GM18868 (cell line): ENCODE data around the gene BRD4.

Source experiments
- ATAC-seq: cut with Tn5 transposase; IDR thresholded peaks from one replicate; pipeline ENCODE4 v1.9.1; 2021; ENCODE audit warnings: mild to moderate bottlenecking, moderate library complexity; ENCODE audit not compliant: unreplicated experiment

BRD4 gene

DNA sequence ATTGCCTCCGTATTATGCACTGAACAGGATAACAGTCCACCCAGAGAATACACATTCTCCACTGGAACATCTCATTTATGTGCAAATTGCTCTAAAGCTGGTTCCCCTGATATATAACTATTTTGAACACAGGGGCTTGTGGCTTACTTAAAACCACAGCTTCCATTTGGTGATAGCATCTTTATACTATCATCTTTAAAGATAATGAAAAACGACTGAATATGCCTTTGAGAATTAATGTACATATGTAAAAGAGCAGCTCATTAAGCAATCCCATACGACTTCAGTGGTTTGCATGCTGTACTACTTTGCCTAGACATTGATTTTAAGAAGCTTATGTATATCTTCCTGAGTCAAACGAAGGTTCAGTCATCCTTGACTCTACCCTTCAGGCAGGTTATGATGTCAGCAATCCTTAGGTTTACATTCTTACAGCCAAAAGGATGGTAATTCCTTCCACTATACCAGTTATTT lies 40.8 kb downstream of the BRD4 start:
- ATAC-seq, result no peak

DNA sequence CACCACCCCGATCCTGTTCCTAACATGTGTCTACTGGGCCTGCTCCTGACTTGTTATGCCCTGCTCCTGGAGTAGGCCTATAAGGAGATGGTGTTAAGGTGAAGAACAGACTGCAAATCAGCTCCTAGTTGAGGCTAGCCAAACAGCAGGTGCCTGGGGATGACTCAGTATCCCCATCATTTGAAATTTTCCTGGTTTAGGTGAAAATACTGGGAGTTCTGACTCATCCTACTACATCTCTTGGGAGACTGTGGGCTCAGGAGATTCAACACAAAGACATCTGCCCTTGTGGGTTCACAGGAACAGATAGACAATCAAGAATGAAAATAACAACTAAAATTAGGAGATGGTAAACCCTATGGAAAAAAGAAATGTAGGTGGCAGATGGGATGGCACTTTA lies 41.2 kb downstream of the BRD4 start:
- no peak for ATAC-seq

DNA sequence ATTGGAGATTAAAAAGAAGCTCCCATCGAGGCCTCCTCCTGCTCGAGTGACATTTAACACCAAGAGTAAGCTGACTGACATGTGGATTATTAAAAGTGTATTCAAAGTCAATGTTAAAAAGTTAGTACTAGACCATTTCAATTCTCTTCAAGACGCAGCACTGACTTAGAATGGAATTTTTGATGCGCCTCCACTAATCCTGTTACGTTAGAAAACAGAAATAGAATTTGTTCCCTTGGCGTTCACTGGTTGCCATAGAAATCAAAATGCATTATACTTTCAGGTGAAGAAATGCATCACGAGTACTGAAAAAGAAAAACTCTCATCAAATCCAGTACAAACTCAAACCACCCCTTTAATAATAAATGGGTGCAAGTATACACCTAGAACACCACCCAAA lies 42.2 kb downstream of the BRD4 start:
- no peak for ATAC-seq

DNA sequence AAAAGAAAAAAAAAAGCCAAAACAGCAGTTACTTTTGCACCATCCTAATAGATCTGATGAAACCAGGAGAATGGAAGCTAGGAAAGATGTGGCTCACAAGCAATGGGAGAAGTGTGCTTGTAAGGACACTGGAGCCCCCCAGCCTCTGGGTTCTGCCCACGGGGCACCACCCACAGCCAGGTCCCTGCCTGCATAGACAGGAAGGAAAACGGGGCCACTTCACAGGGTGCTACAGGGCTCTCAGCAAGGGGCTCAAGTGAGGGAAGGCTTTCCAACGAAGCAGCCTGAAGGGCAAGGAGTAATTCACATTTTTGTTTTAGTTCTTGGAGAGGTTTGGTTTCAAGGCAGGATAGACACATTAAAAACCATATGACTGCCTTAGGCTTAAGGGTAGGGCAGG lies 42.7 kb downstream of the BRD4 start:
- ATAC-seq, result no peak

DNA sequence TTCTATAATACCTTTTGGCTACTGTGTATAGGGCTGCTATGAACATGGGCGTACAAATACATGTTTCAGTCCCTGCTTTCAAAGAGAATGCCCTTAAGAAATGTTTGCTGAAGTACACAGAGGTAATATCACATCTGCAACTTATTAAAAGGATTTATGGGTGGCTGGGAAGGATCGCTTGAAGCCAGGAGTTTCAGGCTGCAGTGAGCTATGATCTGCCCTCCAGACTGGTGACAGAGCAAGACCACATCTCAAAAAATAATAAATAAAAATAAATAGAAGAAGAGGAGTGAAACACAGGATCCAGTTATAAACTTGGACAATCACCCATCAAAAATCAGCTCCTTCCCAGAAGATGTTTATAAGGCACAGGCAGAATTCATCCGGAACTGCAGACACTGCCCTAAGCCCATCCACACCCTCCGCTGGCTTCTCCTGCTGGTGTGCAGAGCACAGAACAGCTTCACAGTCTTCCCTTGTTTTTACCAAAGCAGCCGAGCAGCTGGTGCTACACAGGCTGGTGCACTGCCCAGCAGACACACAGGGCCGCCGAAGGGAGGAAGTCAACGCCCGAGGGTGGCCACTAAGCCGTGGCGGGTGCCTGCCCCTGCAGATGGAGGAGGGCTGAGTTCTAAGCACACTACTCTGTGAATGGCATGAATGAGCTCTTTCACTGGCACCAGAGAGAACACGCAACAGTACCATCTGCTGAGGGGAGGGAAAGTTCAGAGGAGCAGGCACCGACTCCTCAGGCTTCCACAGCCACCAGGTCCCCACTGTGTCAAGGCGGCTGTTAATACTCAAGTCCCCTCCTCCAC lies 44.0 kb downstream of the BRD4 start:
- ATAC-seq, result peak; percentile 36

DNA sequence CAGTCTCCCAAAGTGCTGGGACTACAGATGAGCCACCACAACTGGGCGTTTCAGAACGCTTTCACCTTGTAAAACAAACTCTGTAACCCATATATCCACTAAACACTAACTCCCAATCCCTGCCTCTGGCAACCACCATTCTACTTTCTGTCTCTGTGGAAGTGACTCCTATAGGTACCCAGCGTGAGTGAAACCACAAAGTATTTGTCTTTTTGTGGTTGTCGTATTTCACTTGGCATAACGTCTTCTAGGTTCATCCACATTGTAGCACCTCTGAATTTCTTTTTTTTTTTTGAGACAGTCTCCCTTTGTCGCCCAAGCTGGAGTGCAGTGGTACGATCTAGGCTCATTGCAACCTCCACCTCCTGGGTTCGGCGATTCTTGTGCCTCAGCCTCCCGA lies 44.8 kb downstream of the BRD4 start:
- no peak for ATAC-seq

DNA sequence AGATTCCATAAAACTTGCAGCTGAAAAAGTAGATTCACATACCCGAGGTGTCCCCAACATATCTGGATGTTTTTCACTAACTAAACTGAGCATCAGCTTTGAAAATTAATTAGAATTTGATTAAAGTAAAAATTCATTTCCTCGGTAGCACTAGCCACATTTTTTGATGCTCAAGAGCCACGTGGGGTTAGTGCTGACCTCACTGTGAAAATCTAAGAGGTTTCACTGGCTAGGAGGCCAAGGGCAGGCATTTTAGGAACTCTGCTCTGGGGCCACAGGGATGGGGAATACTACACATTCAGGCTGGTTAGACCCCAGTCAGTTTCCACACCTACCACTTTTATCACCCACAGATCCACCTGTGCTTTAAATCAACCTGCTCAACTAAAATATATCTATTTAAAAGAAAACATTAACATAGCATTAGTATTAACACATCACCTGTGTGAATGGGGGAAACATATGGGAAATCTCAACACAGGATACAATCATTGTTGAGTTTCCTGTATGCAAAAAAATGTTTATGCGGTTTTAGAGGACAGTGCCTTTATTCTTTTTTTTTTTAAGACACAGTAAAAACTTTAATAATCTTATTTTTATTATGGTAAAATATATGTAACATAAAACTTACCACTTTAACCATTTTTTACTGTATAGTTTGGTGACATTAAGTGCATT lies 45.5 kb downstream of the BRD4 start:
- ATAC-seq, result no peak

DNA sequence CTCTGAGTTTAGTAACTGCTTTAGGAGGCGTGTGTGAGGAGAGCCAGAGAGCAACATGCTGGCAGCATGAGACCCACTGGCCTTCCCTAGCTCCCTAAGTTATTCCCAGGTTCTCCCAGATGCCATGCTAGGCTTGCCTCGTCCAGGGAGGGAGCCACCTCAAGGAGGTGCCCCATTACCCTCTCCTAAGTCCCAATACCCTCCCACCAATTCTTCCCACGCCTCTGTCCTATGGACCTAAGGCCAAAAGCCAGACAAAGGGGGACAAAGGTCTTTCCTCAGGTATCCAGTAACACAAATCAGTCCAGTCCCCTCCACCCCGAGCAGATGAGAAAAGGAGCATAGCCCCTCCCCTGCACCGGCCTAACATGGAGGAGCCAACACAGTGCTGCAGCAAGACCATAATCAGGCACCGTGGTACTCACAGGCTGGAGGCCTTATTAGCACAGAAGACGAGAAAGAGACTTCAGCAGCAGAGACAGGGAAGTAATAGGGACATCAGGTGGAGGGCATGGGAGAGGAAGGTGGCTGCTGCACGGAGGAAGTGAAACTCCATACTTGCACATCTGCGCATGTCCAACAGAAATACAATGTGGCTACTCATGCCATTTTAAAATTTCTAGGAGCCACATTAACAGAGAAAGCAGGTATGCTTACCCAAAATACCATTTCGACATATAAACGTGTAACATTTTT lies 46.3 kb downstream of the BRD4 start:
- peak; percentile 51 for ATAC-seq

DNA sequence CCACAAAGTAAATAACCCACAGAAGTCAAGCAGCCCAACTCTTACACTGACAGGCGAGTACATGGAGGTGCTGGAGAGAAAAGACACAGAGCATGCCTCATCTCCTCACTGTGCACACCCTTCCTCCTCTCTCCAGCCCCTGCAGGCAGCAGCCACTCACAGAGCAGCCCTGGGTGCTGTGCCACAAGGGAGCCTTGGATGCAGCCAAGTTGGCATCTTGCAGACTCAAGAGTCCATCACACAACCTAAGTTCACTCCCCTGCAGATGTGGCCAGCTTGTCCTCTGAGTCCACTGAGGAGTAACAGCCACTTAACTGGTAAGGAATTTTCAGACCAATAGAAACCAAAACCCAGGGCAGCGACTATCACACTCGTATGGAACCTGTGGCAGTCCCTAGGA lies 47.4 kb downstream of the BRD4 start:
- no peak for ATAC-seq

DNA sequence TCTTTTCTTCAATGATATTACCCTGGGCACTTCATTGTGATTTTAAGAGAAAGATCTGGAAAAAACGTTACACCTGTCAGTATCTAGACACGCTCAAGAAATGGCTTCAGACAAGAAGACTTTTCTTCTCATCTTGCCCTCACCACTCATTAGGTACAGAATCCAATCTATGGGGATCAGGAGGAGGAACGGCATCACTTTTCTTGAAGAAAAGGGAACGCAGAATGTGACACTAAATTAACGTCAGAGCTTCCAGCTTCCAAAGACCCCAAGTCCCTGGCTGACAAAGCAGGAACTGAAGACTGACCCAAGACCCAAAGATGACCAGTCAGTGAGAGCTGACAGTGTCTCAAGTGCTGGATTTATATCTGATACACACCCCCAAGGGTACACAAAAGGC lies 48.2 kb downstream of the BRD4 start:
- no peak for ATAC-seq

DNA sequence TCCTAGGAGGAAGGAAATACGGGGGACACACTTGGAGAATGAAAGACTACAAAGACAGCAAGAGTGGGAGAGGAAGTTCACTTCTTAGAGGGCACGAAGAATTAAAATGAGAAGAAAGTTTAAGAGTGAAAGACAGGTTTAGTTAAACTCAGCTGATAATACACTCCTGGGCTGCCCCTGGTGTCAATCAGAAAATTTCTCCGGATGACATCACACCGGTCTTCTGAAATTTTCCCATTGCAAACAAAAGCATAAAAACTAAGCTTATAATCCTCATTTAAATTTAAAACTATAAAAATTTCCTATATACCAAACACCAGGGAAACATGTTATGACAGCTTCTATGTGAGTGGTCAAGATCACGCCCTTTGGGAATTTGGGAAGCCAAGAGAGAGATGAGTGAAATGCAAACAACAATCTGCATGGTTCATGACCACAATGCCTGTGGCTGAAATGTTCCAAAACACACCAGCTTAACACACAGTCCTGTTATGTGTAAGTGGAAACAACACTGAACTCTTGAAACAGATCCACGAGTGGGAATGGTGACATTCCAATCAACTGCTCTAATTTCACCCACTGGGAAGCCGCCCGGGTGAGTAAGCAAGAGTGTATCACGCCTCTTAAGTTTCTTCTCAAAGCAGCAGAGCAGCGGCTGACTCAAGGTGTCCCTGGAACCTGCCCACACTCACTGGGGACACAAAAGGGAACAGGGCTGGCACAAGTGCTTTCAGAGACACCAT lies 49.0 kb downstream of the BRD4 start:
- no peak for ATAC-seq

DNA sequence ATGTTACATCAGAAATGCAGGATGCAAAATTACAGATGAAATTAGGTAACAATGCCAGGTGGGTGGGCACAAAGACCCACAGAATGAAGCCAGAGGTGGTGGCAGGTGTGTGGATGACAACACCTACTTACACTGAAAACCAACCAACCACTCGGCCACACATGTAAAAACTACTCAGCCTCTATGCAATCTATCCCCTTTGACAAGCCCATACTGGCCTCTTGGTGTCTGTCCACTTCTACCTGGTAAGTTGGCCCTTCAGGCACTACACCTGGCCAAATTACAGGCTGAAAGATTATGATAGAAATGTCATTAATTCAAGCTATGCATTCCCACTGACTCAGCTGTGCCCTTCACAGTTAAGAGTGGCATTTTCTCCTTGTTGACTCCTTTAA lies 50.0 kb downstream of the BRD4 start:
- no peak for ATAC-seq

DNA sequence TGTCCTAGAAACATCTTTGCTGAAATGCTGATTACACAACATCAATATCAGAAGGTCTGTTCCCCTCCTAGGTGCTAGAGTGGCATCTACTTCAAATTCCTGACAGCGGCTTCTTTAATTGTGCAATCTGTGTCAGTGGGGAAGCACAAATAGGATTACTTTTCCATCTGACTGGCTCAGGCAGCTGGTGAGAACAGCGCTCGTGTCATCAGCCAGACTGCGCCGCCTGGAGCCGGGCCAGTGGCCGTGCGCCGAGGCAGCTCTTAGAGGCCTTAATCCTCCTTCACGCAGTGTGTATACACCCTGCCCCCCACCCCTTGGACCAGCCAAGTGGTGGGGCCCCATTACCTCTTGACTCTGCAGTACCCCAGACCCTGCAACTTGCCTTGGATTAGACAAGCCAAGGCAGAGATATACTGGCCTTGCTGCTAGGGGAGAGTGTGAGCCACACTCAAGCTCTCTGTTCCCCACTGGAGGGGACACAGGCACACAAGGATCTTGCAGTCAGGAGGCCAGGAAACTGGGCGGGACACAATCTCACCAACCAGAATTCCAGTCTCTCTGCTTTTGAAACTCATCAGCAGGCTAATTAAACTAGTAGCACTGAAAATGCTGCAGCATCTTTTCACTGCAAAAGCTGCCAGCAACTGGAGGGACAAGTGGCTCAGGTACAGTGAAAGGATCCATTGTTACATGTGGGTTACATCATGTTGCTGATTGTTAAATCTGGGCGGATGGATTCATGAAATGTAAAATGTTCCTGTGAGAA lies 51.2 kb downstream of the BRD4 start:
- ATAC-seq, result no peak

DNA sequence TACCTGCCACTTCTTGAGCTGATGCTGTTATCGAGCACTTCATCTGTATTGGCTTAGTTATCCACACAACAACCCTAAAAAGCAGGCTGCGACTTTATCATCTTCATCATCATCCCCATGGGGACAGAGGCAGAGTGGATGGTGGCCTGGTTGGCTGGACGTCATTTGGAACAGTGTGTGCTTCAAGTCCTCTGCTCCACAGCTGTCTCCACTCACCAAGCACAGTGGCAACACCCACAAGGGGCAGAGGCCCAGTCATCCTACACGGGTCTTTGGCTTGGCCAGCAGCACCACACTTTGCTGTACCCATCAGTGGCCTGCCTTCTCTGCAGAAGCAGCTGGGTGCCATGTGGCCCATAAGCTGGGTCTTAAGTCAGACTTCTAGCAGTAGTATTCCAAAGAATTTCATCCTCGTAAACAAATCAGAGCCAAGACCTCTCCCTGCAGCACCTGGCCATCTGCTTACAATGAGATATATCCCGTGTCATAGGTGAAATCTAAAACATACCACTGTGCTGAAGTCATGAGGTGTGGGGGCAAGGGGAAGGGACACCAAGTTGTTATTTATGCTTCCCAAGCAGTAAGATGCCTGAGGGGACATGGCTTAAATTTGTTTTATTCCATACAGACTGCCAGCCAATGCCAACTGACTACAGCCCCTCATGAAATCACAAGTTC lies 52.2 kb downstream of the BRD4 start:
- no peak for ATAC-seq

DNA sequence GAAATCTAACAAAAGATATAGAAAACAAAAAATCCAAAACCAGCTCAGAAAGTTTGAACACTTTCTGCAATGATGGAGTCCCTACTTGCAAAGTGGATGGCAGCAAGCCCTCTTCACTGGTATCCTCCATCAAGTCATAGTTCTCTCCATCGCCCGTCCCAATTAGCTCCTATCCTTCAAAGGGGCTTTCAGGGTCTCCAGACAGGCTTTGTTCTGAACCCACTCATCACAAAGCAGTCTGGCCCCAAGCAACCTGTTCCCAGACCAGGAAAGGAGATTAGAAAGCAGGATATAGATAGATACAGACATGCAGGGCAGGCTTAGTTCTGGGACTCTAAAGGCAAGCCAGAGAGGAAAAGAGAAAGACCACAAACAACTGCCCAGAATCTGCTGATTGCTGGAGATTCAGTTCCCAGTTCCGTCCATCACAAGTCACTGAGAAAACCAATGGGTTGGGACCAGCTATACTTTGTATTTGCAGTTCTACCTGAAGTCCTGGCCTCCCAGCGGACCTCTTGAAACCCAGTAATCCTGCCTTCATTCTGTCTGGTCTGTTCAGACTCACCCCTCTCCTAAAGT lies 52.9 kb downstream of the BRD4 start:
- ATAC-seq, result no peak

DNA sequence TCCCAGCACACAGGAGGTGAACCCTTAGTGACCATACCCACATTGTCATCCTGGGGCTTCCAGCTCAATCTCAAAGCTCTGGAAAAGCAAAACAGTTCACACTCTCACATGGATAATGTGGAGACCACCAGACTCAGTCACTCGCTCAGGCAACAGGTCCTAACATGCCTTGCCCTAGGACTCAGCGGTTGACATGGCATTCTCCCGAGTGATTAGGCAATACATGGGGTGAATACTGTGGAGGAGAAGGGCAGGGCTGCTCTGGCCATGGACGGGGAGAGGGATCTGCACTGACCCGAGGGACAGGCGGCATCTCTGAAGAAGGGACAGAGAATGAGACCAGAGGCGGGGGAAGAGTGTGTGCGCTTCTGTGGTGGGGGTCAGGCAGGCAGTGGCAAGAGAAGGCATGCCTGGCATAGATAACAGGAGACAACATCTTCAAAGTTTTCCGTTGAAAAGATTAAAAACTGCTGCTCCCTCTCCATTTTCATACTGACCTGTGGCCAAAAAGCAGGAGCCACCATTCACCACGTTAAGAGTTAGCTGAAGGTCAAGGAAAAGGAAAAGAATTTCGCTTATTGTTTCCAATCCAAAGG lies 55.6 kb downstream of the BRD4 start:
- ATAC-seq, result no peak

DNA sequence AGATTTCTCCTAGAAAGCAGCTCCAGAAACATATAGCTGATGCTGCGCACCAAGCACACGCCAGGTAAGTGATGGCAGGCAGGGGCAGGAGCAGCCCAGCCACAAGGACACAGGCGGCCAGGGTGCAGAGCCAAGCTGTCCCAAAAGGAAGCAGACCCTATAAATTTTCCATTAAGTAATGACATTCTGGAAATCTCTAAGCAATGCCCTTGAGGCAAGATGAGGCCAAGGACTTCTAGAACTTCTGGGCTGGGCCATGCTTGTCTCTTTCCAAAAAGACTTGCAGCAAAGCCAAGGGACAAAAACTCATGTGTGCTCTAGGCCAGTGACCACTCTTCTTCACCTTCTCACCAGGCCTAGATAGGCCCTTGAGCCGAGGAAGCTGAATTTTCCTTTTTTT lies 57.9 kb downstream of the BRD4 start:
- ATAC-seq, result no peak

DNA sequence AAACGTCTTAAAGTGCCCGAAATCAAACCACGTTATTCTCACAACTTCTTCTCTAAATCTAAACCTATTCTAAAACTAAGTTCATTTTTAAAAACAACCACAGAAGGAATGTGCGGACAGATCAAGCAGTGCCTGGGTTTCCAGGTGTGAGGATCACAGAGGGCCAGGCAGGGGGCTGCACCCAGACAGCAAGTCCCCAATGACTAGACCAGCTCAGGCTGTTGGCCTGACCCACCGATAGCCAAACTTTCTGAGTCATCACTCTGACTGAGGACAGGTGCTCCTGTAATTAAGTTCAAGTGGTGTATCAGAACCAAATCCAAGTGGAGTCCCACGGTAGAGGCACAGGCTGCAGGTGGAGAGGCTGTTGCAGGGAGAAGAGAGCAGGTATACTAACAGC lies 62.5 kb downstream of the BRD4 start:
- no peak for ATAC-seq

DNA sequence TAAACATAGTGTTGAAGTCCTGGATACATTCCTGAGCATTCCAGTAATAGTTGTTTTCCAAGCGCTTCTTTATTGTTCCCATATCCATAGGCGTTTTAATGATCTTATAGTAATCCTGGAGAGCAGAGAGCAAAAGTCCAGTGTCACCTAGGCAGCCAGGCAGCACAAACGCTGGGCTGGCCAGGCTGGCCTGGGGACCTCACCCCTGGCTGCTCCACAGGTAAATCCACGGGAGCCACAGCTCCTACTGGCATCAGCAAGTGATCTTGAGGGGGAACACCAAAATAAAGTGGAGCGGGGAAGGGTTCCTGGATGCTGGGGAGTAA lies 63.4 kb downstream of the BRD4 start:
- ATAC-seq, result no peak
